MM.1S (cell line): ENCODE measurements around the gene TTC7B.

Source experiments
- DNase-seq: peaks from one replicate; pipeline ENCODE4 v3.0.0-alpha.2; 2015
- H2AFZ ChIP-seq: fragments of 300-600 bp; sonication (generic); 2 replicates; pipeline ENCODE4 v1.6.0; 2016; ENCODE audit warnings: antibody characterized with exemption, low read length
- H3F3A ChIP-seq: fragments of 300-600 bp; sonication (generic); 2 replicates; pipeline ENCODE4 v1.6.1; 2016; ENCODE audit warnings: mild to moderate bottlenecking, antibody characterized with exemption, low read length, moderate library complexity, mixed read lengths; ENCODE audit not compliant: insufficient read depth
- H3K27ac ChIP-seq: fragments of 300-600 bp; sonication (generic); 2 replicates; pipeline ENCODE4 v1.5.1; 2016; ENCODE audit warnings: mild to moderate bottlenecking, low read length
- H3K27me3 ChIP-seq: fragments of 300-600 bp; sonication (generic); replicated peaks from 2 replicates; pipeline ENCODE4 v1.6.0; 2016; ENCODE audit warnings: low read length; ENCODE audit not compliant: insufficient read depth
- H3K36me3 ChIP-seq: fragments of 300-600 bp; sonication (generic); replicated peaks from 2 replicates; pipeline ENCODE4 v1.6.1; 2016; ENCODE audit warnings: mild to moderate bottlenecking, low read length, mixed read lengths; ENCODE audit not compliant: insufficient read depth
- H3K4me1 ChIP-seq: fragments of 300-600 bp; sonication (generic); 2 replicates; pipeline ENCODE4 v1.6.1; 2016; ENCODE audit warnings: low read length, mixed read lengths
- H3K4me2 ChIP-seq: fragments of 300-600 bp; sonication (generic); 2 replicates; pipeline ENCODE4 v1.6.0; 2016; ENCODE audit warnings: low read depth, low read length
- H3K4me3 ChIP-seq: fragments of 300-600 bp; sonication (generic); 2 replicates; pipeline ENCODE4 v1.5.1; 2016; ENCODE audit warnings: low read length, mixed read lengths
- H3K79me2 ChIP-seq: fragments of 300-600 bp; sonication (generic); 2 replicates; pipeline ENCODE4 v1.6.1; 2016; ENCODE audit warnings: mixed run types, low read length, mixed read lengths
- H3K9ac ChIP-seq: fragments of 300-600 bp; sonication (generic); 2 replicates; pipeline ENCODE4 v1.6.1; 2016; ENCODE audit warnings: low read length, mixed read lengths
- H3K9me2 ChIP-seq: fragments of 300-600 bp; sonication (generic); replicated peaks from 2 replicates; pipeline ENCODE4 v1.6.1; 2016; ENCODE audit warnings: mild to moderate bottlenecking, low read length, mixed read lengths; ENCODE audit not compliant: insufficient read depth
- H3K9me3 ChIP-seq: fragments of 300-600 bp; sonication (generic); replicated peaks from 2 replicates; pipeline ENCODE4 v1.6.1; 2016; ENCODE audit warnings: mild to moderate bottlenecking, low read length, mixed read lengths; ENCODE audit not compliant: insufficient read depth
- H4K20me1 ChIP-seq: fragments of 300-600 bp; sonication (generic); 2 replicates; pipeline ENCODE4 v1.6.1; 2016; ENCODE audit warnings: mild to moderate bottlenecking, low read length, moderate library complexity, mixed read lengths; ENCODE audit not compliant: insufficient read depth
- EZH2 ChIP-seq: fragments of 300-600 bp; sonication (generic); optimal IDR thresholded peaks from 2 replicates; pipeline ENCODE3; 2017; ENCODE audit warnings: low read depth, mild to moderate bottlenecking, antibody characterized with exemption, low read length, mixed read lengths
- EZH2phosphoT487 ChIP-seq: fragments of 300-600 bp; sonication (generic); IDR thresholded peaks from 2 replicates; pipeline ENCODE4 v1.6.1; 2018; ENCODE audit warnings: antibody characterized with exemption, low read length
- TF ChIP-seq, protein P1 (sequence below): fragments of 300-600 bp; sonication (generic); IDR thresholded peaks from 2 replicates; pipeline ENCODE4 v1.5.1; 2016; ENCODE audit warnings: antibody characterized with exemption, low read length, mixed read lengths

The TTC7B gene

DNA sequence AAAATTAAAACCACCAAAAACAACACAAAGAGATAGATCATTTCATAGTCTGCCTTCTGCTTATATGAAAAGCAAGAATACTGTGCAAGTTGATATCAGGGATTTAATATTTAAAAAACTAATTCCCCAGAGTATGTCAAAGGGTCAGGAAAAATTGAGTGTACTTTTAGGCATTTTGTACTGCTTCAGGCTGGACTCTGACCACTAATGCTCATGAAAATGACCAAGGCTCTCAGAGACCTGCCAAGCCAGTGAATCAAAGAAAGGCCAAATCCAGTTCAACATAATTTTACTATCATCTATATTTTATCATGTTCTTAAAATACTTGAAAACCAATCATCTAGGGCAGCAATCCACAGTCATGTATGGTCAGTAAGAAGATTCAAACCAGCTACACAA, 66.0 kb downstream of the TTC7B start:
- H3F3A ChIP-seq, result no peaks in the 10 kb centered on the region
- no peak overlapping the region for H3K4me2 ChIP-seq
- H3K9me2 ChIP-seq, result no peaks in the 10 kb centered on the region
- TF ChIP-seq, protein P1, sequence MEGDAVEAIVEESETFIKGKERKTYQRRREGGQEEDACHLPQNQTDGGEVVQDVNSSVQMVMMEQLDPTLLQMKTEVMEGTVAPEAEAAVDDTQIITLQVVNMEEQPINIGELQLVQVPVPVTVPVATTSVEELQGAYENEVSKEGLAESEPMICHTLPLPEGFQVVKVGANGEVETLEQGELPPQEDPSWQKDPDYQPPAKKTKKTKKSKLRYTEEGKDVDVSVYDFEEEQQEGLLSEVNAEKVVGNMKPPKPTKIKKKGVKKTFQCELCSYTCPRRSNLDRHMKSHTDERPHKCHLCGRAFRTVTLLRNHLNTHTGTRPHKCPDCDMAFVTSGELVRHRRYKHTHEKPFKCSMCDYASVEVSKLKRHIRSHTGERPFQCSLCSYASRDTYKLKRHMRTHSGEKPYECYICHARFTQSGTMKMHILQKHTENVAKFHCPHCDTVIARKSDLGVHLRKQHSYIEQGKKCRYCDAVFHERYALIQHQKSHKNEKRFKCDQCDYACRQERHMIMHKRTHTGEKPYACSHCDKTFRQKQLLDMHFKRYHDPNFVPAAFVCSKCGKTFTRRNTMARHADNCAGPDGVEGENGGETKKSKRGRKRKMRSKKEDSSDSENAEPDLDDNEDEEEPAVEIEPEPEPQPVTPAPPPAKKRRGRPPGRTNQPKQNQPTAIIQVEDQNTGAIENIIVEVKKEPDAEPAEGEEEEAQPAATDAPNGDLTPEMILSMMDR, result no peak
- TF ChIP-seq EZH2phosphoT487 (no peak), EZH2 (no peak)
- H3K36me3 ChIP-seq, result no peaks in the 10 kb centered on the region
- no peak for DNase-seq
- H3K4me3 ChIP-seq, result no peak overlapping the region
- no peak overlapping the region for H2AFZ ChIP-seq
- no peak overlapping the region for H3K27ac ChIP-seq
- no peaks in the 10 kb centered on the region for H3K9me3 ChIP-seq
- H4K20me1 ChIP-seq, result no peaks in the 10 kb centered on the region
- H3K4me1 ChIP-seq, result no peaks in the 10 kb centered on the region
- H3K27me3 ChIP-seq, result no peaks in the 10 kb centered on the region
- H3K9ac ChIP-seq, result no peak overlapping the region
- no peaks in the 10 kb centered on the region for H3K79me2 ChIP-seq

DNA sequence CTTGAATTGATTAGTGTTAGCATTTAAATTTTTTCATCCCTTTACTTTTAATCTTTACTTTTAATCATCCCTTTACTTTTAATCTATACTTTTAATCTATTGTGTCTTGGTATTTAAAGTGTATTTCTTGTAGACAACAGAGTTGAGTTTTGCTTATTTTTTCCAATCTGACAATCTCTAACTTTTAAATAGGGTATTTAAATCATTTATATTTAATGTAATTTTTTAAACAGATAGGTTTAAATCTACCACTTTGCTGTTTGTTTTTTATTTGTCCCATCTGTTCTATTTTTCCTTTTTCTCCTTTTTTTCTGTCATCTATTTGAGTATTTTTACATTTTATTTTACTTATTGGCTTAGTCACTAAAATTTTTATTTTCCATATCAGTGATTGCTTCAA, 68.3 kb downstream of the TTC7B start:
- Histone ChIP-seq H3K9ac (no peak overlapping the region), H3K79me2 (no peaks in the 10 kb centered on the region), H3K4me2 (no peak overlapping the region), H3K27me3 (no peaks in the 10 kb centered on the region), H3K9me3 (no peaks in the 10 kb centered on the region), H3K36me3 (no peaks in the 10 kb centered on the region), H2AFZ (no peak overlapping the region), H3K4me1 (no peaks in the 10 kb centered on the region), H3F3A (no peaks in the 10 kb centered on the region), H3K4me3 (no peak overlapping the region), H3K27ac (no peak overlapping the region), H3K9me2 (no peaks in the 10 kb centered on the region), H4K20me1 (no peaks in the 10 kb centered on the region)
- TF ChIP-seq, protein P1, result no peak
- no peak for TF ChIP-seq EZH2
- TF ChIP-seq EZH2phosphoT487, result no peak
- no peak for DNase-seq

DNA sequence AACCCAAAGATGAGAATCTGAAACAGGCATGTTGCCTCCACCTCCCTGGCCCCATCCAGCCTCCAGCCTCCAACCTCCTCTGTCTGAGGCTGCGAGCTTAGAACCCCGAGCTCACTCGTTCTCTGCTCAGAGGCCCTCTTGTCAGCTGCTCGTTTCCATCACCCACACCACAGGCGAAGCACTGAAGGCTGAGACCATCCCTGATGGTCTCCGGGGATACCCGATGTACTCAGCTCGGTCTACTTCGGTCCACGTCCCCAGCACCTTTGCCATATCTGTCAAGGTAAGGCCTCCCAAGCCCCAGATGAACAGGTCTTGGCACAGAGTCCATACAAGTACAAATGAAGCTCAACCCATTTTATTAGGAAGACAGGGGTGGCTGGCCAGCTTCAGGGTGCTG, 72.4 kb downstream of the TTC7B start:
- H3K9ac ChIP-seq, result no peak overlapping the region
- no peaks in the 10 kb centered on the region for H3K4me1 ChIP-seq
- H3K9me2 ChIP-seq, result no peaks in the 10 kb centered on the region
- H3K27ac ChIP-seq, result no peak overlapping the region
- H3F3A ChIP-seq, result no peaks in the 10 kb centered on the region
- TF ChIP-seq, protein P1, result no peak
- TF ChIP-seq EZH2phosphoT487, result no peak
- TF ChIP-seq EZH2, result no peak
- H2AFZ ChIP-seq, result no peak overlapping the region
- H3K79me2 ChIP-seq, result no peaks in the 10 kb centered on the region
- no peaks in the 10 kb centered on the region for H3K9me3 ChIP-seq
- H4K20me1 ChIP-seq, result no peaks in the 10 kb centered on the region
- no peak overlapping the region for H3K4me2 ChIP-seq
- no peak for DNase-seq
- no peak overlapping the region for H3K4me3 ChIP-seq
- no peaks in the 10 kb centered on the region for H3K27me3 ChIP-seq
- no peaks in the 10 kb centered on the region for H3K36me3 ChIP-seq

DNA sequence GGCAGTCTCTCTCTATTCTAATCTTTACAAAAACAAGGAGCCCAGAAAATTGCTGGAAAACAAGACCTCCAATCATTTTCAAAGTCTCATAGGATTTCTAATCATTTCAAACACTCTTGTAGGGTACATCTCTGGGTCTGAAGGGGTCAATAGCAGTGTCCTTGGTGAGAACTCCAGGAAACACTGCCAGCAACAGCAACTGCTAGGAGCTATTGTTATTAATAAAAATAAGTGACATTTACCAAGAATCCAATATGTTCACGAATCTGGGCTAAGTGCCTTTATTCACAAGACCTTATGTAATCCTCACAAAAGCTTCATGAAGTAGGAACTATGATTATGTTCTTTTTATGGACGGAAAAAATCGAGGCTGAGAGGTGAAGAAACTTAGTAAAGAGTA, 72.8 kb downstream of the TTC7B start:
- Histone ChIP-seq H2AFZ (no peak overlapping the region), H3K9me2 (no peaks in the 10 kb centered on the region), H3K36me3 (no peaks in the 10 kb centered on the region), H3K79me2 (no peaks in the 10 kb centered on the region), H3K4me1 (no peaks in the 10 kb centered on the region), H3K27ac (no peak overlapping the region), H3F3A (no peaks in the 10 kb centered on the region), H3K9ac (no peak overlapping the region), H3K4me2 (no peak overlapping the region), H4K20me1 (no peaks in the 10 kb centered on the region), H3K27me3 (no peaks in the 10 kb centered on the region), H3K9me3 (no peaks in the 10 kb centered on the region), H3K4me3 (no peak overlapping the region)
- no peak for DNase-seq
- TF ChIP-seq EZH2phosphoT487 (no peak), EZH2 (no peak)
- TF ChIP-seq, protein P1, result no peak
